HG03060 (cell line): ENCODE results near the gene ACOT7.
"Not testable (repeated sequence)": the region's sequence is repeated elsewhere in the genome, so short reads cannot be mapped to it uniquely, and the experiment has no call there.

Experiments
- ATAC-seq: cut with Tn5 transposase; IDR thresholded peaks from one replicate; pipeline ENCODE4 v1.9.1; 2021; ENCODE audit warnings: low read depth, moderate number of reproducible peaks; ENCODE audit not compliant: unreplicated experiment

ACOT7 gene

DNA sequence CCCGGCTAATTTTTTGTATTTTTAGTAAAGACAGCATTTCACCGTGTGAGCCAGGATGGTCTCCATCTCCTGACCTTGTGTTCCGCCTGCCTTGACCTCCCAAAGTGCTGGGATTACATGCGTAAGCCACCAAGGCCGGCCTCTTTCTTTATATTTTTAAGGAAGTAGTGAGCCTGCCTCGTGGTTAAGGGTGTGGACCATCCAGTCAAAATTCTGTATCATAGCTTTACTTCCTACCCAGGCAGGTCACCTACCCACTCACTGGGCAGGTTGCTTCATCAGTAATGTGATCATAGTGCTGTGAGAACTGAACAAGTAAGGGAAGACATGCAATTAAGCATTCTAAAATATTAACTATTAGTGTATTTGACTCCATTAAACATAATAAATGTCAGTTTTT lies 8.1 kb upstream of the ACOT7 start:
- no peak for ATAC-seq

DNA sequence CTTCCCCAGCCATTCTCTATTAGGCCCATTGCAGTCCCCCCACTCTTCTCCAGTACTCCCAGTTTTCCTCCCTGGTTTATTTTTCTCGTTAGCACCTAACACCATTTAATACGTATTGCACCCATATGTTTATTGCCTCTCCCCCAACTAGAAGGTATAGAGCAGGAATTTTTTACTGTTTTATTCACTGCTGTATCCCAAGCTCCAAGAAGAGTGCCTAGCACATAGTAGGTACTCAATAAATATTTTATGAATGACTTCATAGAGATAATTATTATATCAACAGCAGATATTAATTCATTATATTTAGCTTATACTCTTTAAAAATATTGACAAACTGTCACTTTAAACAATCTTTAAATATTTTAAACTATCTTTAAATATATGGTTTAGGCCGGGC lies 5.7 kb upstream of the ACOT7 start:
- ATAC-seq: no peak

- no peak for ATAC-seq
Observed at GRCh38 chr1:6397844-6398441, 4.4 kb upstream of the ACOT7 start.

GRCh38 chr1:6396998-6397397 lies 3.4 kb upstream of the ACOT7 start:
- ATAC-seq: no peak

- not testable (repeated sequence) for ATAC-seq
Observed at GRCh38 chr1:6395781-6396244, 2.2 kb upstream of the ACOT7 start.

DNA sequence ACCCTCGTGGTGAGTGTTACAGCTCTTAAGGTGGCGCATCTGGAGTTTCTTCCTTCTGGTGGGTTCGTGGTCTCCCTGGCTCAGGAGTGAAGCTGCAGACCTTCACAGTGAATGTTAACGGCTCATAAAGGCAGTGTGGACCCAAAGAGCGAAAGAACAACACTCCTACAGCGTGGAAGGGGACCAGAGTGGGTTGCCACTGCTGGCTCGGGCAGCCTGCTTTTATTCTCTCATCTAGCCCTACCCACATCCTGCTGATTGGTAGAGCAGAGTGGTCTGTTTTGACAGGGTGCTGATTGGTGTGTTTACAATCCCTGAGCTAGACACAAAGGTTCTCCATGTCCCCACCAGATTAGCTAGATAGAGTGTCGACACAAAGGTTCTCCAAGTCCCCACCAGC lies 1.6 kb upstream of the ACOT7 start:
- ATAC-seq: not testable (repeated sequence)

DNA sequence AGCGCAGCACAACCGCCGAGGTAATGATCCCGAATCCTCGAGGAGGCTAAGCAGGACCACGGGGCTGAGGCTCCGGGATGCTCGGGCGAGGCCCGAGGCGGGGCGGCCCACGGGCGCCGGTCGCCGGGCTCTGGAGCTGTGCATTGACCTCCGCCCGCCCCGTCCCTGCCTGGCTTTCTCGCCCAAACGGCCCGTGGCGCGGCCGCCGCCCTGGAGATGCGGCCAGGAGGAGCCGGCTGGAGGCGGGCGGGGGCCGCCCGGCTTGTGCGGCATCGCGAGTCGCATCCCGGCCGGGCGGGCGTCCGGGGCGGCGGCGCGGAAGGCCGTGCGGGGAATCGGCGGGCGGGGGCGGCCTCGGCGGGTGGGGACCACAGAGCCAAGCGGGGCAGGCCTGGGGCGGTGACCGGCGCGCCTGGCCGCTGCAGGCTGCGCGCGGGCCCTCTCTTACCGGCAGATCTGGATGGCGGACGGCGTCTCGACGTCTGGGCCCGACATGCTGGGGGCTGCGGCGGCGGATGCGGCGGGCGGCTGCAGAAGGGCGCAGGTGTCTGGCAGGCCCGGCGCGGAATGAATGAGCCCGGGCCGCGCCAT lies 663 bp downstream of the ACOT7 start:
- peak; percentile 44 for ATAC-seq

- no peak for ATAC-seq
Observed at GRCh38 chr1:6391951-6392808, 1.4 kb downstream of the ACOT7 start.

DNA sequence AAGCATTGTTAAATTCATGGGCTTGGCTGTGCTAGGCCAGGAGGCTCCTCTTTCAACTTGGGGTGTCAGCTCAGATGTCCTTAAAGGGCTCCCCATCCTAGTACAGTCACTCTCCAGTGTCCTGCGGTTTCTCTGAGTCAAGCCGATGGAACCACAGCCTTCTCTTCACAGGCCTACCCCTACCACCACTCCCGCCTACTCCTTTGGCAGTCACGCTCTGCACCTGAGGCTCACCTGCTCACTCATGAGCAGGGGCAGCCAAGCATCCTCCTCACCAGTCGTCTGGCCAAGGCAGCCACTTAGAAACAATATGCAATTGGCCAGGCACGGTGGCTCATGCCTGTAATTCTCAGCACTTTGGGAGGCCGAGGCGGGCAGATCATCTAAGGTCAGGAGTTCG lies 3.6 kb downstream of the ACOT7 start:
- ATAC-seq: no peak

DNA sequence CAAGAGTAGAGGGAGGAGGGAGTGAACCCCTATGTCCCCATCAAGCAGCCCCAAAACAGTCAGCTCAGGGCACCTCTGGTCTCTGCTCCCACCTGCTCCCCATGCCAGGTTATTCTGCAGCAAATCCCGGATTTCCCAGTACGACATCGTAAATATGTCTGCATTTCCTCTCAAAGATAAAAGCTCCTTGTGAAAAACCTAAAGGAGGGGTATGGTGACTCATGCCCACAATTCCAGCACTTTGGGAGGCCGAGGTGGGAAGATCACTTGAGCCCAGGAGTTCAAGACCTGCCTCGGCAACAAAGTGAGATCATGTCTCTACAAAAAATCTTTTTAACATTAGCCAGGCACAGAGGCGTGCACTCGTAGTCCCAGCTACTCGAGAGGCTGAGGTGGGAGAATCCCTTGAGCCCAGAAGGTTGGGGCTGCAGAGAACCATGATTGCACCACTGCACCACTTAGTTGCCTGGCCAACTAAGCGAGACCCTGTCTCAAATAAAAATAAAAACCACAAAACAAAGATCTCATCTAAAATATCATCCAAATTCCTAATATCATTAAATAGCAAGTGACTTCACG lies 7.1 kb downstream of the ACOT7 start:
- ATAC-seq: no peak

DNA sequence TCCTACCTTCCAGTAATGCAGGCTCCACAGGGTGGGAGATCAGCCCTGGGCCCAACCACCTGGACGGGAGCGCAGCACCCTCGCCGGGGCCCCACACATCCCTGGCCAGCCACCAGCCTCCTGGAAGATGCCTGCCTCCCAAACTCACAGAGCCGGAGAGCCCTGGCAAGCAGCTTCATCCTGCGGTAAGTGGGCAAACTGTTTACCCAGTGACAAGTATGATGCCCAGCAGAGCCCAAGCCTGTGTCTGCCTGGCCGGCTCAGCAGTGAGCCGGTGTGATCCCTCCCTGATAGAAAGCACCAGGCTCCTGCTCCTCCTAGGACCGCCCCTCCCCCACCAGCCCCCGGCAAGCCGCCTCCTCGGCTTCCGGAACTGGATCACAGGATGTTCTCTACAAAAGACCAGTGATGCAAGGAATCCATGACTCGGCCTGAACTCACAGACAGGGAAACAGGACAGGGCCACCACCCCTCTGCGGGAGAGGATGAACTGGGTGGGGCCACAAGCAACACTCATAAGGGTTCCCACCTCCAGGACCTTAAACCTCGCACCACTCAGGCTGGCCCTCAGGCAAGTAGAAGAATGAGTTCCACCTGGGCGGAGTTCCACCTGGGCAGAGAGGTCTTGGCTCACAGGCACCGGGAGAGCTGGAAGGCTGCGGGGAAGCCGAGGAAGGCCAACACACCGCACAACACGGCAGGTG lies 7.9 kb downstream of the ACOT7 start:
- ATAC-seq: no peak

DNA sequence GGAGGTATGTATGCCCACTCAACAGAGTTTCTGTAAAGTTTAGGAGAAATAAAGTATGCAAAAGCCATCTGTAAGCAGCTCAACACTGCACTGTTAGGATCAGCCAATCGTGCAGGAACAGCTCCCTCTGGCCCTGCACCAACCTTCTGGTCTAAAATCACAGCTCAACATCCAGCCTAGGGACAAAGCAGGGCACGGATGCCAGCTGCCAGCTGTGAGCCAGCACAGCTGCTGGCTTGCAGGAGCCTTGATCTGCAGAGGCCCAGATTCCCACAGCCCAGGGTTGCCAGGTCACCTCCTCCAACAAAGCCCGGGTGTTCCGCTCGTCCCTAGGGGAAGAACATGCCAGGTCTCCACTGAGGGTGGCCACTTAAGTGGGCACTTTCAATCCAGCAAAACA lies 8.6 kb downstream of the ACOT7 start:
- ATAC-seq: no peak

DNA sequence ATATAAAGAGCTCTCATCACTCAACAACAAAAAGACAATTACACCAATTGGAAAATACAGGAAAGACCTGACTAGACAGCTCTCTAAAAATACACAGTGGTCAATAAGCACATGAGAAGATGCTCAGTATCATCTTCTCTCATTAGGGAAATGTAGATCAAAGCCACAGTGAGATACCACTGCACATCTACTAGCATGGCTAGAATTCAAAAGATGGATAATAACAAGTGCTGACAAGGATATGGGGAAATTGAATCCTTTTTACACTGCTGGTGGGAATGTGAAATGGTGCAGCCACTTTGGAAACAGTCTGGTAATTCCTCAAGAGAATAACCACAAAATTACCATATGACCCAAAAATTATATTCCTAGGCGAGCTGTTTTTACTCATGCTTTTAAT lies 9.4 kb downstream of the ACOT7 start:
- no peak for ATAC-seq

- ATAC-seq: no peak
Observed at GRCh38 chr1:6380037-6380436, 13.5 kb downstream of the ACOT7 start.

DNA sequence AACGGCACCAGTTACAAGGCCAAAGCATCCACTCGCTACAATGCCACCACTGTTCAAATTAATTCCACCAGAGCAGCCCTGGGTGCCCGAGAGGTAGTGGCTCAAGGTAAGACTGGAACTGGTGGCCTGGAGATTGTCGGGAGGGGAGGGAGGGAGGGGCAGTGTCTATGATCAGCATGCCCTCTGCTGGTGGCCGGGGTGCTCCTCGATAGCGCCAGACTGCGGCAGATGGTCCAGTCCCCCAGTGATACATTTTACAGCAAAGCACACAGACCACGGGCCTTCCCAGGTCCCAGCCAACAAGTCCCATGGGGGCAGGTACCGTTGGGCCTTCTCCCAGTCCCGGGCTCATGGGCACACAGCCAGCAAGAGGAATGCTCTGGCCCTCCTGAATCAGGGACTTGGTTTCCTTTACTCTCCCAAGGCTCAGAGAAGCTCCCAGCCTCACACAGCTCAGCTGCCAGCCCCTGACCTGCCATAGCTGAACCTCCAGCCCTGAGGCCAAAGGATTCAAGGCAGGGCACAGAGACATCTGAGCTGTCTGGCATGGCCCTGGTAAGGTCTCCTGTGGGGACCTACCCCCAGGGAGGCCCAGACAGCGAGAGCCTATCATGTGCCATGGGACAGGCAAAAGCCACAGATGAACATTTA lies 15.3 kb downstream of the ACOT7 start:
- no peak for ATAC-seq

DNA sequence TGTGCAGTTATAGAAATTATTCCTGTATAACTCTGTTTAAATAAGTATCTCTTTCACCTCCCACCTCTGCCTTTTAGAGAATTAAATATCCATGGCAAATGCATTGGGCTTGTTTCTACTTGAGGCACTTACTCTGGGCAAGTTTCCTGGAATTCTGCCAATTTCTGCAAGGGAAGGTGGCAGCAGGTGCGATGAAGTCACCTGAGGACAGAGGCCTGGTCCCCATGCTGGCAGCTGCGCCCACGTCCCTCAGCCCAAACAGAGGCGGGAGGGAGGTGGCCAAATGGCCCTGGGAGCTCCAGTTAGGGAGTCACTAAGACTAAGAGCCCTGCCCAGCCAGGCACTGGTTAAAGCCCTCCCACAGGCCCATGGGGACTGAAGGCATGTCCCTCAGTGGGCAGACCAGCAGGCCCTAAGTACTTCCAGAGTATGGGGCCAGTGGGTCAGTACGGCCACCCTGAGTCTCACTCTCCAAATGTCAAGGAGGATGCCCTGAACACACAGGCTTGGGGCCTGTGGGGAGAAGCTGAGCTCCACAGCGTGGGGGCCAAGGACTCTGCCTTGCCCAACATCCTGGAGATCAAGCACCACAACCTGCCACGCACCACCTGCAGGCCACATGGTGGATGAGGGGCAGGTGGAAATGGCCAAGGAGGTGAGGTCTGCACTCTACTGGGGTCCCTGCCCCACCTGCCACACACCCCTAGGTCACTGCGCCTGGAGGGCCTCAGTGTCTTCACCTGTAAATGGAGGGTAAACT lies 19.4 kb downstream of the ACOT7 start:
- no peak for ATAC-seq

DNA sequence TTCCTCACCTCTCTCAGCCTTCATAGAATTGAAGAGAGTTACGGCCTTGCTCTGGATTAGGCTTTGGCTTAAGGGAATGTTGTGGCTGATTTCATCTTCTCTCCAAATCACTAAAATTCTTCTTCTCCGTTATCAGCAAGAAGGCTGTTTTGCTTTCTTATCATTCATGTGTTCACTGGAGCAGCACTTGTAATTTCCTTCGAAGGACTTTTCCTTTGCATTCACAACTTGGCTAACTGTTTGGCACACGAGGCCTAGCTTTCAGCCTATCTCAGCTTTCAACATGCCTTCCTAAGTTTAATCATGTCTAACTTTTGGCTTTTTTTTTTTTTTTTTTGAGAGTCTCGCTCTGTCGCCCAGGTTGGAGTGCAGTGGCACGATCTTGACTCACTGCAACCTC lies 21.3 kb downstream of the ACOT7 start:
- not testable (repeated sequence) for ATAC-seq

GRCh38 chr1:6370006-6370405 lies 23.6 kb downstream of the ACOT7 start:
- ATAC-seq: no peak

- ATAC-seq: no peak
Observed at GRCh38 chr1:6367381-6368012, 26.1 kb downstream of the ACOT7 start.
